GDM1 (cell line): Measurements from ENCODE around the gene TINAGL1.
A peak's percentile ranks its signal among the peaks of the same experiment; 100 is the strongest.
"Not testable (repeated sequence)": the region's sequence is repeated elsewhere in the genome, so short reads cannot be mapped to it uniquely, and the experiment has no call there.

Experiments
- DNase-seq: peaks from one replicate; lab custom pipeline; 2025; lab: John Stamatoyannopoulos, UW

TINAGL1 gene

DNA sequence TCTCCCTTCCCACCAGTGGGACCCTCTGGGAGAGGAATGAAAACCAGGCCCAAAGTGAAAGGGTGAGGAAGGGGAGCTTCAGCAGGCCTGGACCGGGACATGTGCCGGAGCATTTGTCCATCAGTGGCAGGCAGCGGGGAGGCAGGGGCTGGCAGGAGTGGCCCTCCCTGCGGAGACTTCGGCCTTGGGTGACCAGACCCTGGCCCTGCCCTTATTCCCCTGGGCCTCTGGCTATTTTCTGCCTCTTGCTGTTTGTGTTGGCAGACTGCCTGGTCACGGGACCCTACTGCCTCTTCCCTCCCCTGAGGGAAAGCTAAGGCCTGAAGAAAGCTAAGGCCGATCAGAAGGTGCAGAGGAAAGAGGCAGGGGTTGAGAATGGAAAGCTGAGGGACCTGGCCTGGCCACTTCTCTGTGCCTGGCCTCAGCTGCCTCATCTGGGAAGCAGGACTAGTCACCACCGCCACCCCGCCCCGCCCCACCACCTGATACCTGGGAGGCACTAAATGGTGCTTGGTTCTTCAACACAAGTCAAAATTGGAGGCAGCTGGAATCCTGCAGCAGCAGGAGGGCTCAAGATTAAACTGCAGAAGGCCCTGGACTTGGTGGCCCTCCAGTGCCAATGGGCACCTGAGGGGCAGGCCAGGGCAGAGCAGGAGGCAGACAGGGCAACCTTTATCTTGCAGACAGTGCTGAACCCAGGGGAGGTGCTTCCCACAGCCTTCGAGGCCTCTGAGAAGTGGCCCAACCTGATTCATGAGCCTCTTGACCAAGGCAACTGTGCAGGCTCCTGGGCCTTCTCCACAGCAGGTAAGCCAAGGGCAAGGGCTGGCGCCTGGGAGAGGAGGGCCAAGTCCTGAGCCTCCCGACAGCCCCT is 7.9 kb downstream of the TINAGL1 start:
- DNase-seq, result no peak

GRCh38 chr1:31584869-31585735 is 8.8 kb downstream of the TINAGL1 start:
- DNase-seq, result no peak

- no peak for DNase-seq
Measured at GRCh38 chr1:31585736-31586365, 9.5 kb downstream of the TINAGL1 start.

- no peak for DNase-seq
Measured at GRCh38 chr1:31586376-31587327, 10.3 kb downstream of the TINAGL1 start.

GRCh38 chr1:31587328-31587699 is 11.0 kb downstream of the TINAGL1 start:
- not testable (repeated sequence) for DNase-seq

GRCh38 chr1:31587720-31588423 is 11.6 kb downstream of the TINAGL1 start:
- no peak for DNase-seq

DNA sequence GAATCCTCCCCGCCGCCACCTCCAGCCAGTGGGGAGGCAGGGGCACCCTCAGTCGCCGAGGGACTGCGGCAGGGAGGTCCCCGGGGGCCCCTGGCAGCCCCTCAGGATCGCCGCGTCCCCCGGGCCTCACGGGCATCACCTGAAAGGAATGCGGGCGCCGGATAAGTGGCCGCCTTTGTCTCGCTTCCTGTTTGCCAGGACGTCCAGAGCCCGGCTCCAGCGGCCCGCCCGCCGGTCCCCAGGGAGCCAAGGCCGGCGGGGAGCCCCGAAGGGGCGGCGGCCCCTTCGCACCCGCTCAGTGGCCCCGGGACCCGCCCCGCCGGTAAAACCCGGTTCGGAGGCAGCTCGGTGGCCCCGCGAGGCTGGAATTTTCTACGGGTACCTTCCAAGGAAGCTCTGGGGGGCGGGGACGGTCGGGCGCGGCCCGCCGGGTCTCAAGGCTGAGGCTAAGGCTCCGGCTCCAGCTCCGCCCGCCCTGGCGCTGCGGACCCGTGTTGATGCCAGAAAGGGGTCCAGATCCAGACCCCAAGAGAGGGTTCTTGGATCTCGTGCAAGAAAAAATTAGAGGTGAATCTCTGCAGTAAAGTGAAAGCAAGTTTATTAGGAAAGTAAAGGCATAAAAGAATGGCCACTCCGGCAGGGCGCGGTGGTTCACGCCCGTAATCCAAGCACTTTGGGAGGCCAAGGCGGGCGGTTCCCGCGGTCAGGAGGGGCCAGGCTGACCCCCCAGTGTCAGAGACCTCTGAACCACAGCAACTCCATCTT is 12.6 kb downstream of the TINAGL1 start:
- no peak for DNase-seq

DNA sequence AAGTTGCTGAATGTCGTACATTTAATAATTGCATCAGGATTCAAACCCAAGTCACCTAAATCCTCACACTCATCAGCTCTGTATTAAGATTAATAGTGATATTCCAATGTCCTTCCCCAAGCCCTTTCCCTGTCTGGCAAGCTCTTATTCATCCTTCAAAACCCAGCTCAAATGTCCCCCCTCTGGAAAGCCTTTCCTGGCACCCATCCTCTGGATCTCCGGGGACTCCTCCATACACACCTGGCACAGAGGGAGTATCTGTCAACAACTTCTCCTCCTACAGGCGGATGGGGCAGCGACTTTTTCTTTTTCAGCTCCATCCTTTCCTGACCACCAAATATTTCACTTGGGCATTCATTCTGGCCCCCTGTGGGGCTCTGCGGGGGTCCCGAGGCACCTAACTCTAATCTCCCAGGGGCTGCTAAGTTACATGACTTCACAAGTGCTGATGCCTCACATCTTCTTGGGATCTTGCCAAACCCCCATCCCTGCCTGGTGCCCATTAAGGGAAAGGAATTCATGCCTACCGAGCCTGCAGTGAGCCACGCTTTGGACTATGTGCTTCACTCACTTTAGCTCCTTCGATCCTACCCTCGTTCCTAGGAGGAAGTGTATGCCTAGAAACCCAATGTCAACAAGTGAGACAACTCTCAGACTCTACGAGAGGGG is 15.2 kb downstream of the TINAGL1 start:
- no peak for DNase-seq

GRCh38 chr1:31592132-31592531 is 15.8 kb downstream of the TINAGL1 start:
- DNase-seq, result no peak

DNA sequence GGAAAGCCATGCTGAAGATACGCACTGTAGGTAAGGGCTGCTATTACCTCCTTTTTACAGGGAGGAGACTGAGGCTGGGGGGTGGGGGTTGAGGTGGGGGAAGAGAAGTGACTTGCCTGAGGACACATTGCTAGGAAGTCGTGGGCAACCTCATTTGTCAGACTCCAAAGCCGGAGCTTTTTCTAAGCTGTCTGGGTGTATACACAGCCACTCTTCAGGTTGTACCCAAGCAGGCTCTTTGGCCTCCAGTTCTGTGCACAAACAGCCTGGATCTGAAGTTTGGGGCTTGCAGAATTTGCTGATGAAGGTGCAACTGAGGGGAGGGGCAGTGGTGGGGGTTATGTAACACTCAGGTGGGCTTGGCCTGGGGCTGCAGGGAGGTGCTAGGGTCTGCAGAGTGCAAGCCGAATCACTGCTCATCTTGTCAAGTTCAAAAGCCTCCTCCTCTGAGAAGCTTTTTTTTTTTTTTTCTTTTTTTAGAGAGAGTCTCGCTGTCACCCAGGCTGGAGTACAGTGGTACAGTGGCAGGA is 16.9 kb downstream of the TINAGL1 start:
- no peak for DNase-seq

- peak; percentile 30 for DNase-seq
Measured at GRCh38 chr1:31593770-31594632, 17.7 kb downstream of the TINAGL1 start.

DNA sequence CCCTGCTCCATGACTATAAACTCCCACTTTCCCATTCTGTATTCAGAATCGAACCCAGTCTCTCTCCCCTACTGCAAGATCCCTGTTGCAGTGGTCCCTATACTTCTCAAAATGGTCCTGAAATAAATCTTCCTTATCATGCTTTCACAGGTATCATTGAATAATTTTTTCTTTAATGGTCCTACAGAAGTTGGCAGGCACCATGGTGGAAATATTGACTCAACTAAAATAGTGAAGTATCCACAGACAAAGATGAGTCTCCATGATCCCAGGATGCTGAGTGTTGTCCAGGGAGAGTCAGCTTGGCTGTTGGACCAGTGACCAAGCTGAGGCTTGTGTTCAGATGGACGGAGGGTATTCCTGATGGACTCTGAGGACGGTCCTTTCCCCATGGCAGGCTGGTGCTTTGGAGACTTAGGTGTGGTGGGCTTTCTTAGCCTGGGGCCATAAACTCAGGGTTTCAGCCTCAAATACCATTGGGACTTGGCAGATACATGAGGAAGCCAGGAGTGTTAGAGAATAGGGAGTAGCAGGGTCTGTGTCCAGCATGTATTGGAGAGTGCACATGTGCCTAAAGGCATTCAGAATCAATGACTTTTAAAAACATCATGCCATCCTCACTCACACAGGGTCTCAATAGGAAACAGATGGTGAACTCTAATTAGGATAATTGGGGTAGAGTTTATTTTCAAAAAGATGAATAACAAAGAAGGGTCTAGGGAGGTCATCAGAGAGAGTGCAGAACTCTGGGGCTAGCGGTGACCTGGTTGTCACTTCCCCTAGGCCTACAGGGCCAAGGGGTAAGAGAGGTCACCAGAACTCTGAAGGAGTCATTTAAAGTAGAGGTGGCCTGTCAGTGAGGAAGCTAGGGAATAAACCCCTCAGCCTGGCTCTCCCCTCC is 19.8 kb downstream of the TINAGL1 start:
- DNase-seq, result no peak

DNA sequence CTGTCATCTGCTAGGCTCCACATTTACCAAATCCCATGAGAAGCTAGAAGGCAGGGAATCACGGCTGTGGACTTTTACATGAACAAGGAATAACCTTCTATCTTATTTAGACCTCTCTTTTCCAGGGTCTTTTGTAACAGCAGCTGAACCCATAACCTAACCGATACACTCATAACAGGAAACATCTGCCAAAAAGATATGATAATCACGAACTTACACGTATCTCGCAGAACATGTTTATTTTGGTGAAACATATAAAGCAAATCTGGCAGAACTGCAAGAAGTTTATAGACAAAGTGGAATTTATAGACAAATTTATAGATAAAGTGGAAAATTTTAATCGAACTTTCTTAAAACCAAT is 20.4 kb downstream of the TINAGL1 start:
- DNase-seq, result no peak

- DNase-seq, result no peak
Measured at GRCh38 chr1:31598980-31599379, 22.7 kb downstream of the TINAGL1 start.

DNA sequence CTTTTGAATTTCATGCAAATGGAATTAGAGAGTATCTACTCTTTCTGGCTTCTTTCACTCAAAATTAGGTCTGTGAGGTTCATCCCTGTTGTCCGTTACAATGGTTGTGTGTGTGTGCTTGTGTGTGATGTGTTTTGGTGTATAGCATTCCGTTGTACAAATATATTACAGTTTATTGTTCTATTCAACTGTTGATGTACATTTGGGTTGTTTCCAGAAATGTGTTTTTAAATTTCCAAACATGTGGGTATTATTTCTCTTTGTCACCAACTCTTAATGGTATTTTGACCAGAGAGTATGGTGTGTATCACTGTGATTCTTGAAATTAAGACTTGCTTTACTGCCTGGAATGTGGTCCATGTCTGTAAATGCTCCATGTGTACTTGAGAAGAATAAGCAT is 24.3 kb downstream of the TINAGL1 start:
- DNase-seq, result no peak

GRCh38 chr1:31602081-31602480 is 25.8 kb downstream of the TINAGL1 start:
- no peak for DNase-seq

- no peak for DNase-seq
Measured at GRCh38 chr1:31605908-31606427, 29.7 kb downstream of the TINAGL1 start.
